Natural killer cell treated with Interleukin-12 subunit alpha and Interleukin-12 subunit beta and Interleukin-15 and Interleukin-18, amount 100 ng/mL, for 72 hours (primary cell): ENCODE results near the gene CTSA. TPM values are rescaled to one million over a fixed set of nuclear protein-coding genes. Genes with fewer than 3 reads are reported as not detected.

Experiments used
- ATAC-seq, 2 donors: fragments of 150-1000 bp; cut with Tn5 transposase in 1 of 2; sonication (Bioruptor Pico), chemical (Tn5 transposase) in 1 of 2; 2 replicates each; pipeline ENCODE4 v1.10.0; 2021
- DNase-seq: peaks from one replicate; pipeline ENCODE4 v3.0.0; 2022; ENCODE audit warnings: low spot score
- H3K27ac Mint-ChIP-seq, 2 donors: 1 replicate in 1 of 2; 2 replicates in 1 of 2; pipeline ENCODE4 v1.8.0; 2022; ENCODE audit warnings: mixed read lengths in 2 of 2, mild to moderate bottlenecking in 1 of 2, moderate library complexity in 1 of 2
- H3K27me3 Mint-ChIP-seq, 2 donors: 1 replicate in 1 of 2; 2 replicates in 1 of 2; pipeline ENCODE4 v1.8.0; 2022; ENCODE audit warnings: mixed read lengths in 2 of 2
- H3K36me3 Mint-ChIP-seq: one replicate; pipeline ENCODE4 v1.8.0; 2022; ENCODE audit warnings: mixed read lengths
- H3K4me1 Mint-ChIP-seq, 2 donors: 1 replicate in 1 of 2; 2 replicates in 1 of 2; pipeline ENCODE4 v1.8.0; 2022; ENCODE audit warnings: low read depth in 2 of 2, mixed read lengths in 2 of 2, mild to moderate bottlenecking in 1 of 2
- H3K4me3 Mint-ChIP-seq: one replicate; pipeline ENCODE4 v1.8.0; 2022; ENCODE audit warnings: mixed read lengths
- H3K9me3 Mint-ChIP-seq: 2 replicates; pipeline ENCODE4 v1.8.0; 2022; ENCODE audit warnings: mixed read lengths
- total RNA-seq, 2 donors: library from RNA; stranded (reverse); gene quantifications; one replicate each; pipeline ENCODE4 v1.2.3, GENCODE V29; 2022

CTSA gene
- total RNA-seq, 2 donors from 2014 or later: 42.2 to 55.6 TPM

DNA sequence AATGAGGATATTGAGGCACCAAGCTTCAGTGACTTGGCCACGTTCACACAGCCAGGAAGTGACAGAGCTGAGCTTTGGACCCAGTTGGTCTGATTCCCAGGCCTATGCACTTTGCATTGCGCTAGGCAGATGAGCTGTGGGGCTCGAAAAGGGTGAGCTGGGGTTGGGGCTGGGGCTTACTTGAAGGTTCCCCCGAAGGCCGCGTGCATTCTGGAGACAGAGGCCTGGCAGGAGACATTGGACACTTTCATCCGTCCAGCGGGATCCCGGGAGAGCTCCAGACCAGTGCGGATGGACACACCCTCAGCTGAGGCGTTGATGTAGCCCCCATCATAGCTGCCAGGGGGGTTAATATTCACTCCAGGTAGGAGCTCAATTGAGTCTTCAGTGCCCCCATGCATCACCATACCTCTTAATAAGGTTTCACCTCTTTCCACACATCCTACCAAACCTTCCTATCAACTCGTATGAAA is 18.2 kb downstream of the CTSA start:
- H3K4me1 Mint-ChIP-seq: peaks cover 8 to 25% of the 10 kb centered on the region in 2 donors
- no peak for ATAC-seq
- H3K9me3 Mint-ChIP-seq: peaks cover 2% of the 10 kb centered on the region
- no peaks in the 10 kb centered on the region for H3K36me3 Mint-ChIP-seq
- no peak overlapping the region for H3K27ac Mint-ChIP-seq
- peaks cover 0 to 2% of the 10 kb centered on the region in 2 donors for H3K27me3 Mint-ChIP-seq
- no peak overlapping the region for H3K4me3 Mint-ChIP-seq
- no peak for DNase-seq

DNA sequence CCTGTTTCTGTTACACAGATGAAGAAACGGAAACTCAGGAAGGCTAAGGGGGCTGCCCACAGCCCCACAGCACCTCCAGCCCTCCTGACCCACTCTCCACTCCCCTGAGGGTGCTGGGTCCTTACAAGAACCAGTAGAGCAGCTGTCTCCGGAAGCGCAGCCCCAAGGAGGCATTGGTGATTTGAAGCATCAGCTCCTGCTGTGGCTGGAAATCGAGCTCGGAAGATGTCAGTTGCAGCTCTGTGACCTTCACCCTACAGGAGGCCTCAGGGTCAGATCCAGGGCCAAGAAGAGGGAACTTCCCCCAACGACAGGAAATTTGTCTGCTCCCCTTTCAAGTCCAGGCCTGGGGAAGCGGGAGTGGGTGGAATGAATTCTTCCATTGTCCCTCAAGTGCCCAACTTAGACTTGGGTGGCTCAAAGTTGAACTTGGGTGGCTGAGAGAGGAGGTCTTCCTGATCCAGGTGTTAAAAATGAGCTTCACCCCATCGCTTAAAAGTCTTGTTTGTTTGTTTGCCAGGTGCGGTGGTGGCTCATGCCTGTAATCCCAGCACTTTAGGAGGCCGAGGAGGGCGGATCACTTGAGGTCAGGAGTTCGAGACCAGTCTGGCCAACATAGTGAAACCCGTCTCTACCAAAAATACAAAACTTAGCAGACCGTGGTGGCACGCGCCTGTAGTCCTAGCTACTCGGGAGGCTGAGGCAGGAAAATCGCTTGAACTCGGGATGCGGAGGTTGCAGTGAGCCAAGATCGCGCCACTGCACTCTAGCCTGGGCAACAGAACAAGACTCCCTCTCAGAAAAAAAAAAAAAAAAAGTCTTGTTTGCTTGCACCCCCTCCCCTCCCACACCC is 18.9 kb downstream of the CTSA start:
- no peak for ATAC-seq
- Mint-ChIP-seq H3K27me3 (peaks cover 2 to 5% of the 10 kb centered on the region in 2 donors), H3K4me3 (peak overlapping the region; percentile 68), H3K4me1 (peaks cover 8 to 25% of the 10 kb centered on the region in 2 donors), H3K9me3 (peaks cover 2% of the 10 kb centered on the region), H3K27ac (peak overlapping the region; percentile 54 to 78), H3K36me3 (no peaks in the 10 kb centered on the region)
- DNase-seq: no peak

DNA sequence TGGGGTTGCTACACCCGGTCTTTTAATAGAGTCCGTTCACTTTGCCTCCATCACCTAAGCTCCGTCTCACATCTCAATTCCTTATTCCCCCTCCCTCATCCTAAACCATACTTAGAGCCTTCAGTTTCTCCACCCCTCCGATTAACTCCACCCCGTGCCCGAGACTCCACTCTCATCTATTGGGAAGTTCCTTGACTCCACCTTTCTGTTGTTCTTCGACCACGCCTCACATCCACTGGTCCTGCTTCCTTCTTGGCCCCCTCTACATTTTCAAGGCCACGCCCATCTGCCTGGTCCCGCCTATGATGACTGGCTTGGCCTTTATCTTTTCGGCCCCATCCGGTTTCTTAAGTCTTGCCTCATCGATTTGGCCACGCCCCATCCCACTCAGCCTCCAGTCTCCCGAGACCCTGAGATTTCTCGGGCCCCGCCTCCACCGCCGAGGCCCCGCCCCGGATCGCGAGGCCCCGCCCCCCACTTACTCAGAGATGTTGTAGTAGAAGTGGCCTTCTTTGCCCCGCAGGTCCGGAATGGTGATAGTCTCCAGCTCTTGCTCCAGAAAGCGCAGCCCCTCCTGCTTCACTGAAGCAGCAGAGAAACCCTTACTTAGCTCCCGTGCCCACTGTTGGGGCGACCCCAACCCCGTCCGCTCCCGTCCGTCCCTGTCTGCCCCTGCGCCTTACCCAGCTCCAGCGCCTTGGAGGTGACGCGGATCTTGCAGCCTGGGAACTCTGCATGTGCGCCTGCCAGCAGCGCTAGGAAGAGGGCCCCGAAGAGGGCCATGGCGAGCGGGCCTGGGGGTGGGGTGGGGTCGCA is 19.7 kb downstream of the CTSA start:
- peak; percentile 97 to 98 for ATAC-seq
- peak overlapping the region; percentile 54 to 78 for H3K27ac Mint-ChIP-seq
- H3K9me3 Mint-ChIP-seq: peaks cover 2% of the 10 kb centered on the region
- H3K4me1 Mint-ChIP-seq: peaks cover 8 to 25% of the 10 kb centered on the region in 2 donors
- DNase-seq: peak; percentile 97
- peak overlapping the region; percentile 68 for H3K4me3 Mint-ChIP-seq
- peaks cover 2 to 7% of the 10 kb centered on the region in 2 donors for H3K27me3 Mint-ChIP-seq
- H3K36me3 Mint-ChIP-seq: no peaks in the 10 kb centered on the region

DNA sequence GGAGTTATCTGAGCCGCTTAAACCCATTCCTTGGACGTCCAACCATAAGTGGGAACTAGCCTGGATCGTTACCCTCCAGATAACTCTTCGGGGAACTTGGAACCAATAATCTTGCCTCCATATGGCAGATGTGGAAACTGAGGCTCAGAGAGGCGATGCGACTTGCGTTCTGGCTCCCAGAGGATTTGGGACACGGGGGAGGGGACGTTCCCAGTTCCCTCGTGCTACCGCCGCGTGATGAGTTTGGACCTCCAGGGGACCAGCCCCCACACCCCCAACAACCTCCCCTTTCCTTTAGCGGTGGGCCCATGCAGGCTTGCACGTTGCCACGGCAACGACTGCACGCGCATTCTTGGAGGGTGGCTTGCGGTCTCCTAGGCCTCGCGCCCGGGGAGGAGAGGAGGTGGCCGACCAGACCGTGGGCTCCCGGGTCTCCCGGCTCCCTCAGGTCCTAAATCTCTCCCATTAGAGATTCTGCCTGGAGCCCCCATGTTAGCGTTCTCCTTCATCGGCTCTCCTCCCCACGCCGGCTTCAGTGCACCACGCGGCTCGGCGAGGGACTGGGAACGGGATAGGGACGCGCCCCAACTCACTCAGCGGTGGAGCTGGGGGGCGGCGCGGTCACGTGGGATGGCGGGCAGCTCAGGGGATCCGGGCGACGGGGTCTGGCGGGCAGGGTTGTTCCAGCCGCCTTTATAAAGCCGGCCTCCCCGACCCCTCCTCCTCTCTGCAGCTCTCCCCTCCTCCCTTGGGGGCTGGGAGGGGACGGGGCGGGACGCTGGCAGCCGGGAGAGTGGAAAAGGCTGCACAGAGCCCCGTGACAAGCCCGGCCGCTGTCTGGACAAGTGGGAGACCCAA is 20.6 kb downstream of the CTSA start, which contains the start of gene PLTP:
TSS of gene PLTP (minus strand) at position 670 of the 858 bp plus-strand sequence. CDS start 703 bp downstream, outside the sequence.
- H3K36me3 Mint-ChIP-seq: no peaks in the 10 kb centered on the region
- ATAC-seq: no peak

DNA sequence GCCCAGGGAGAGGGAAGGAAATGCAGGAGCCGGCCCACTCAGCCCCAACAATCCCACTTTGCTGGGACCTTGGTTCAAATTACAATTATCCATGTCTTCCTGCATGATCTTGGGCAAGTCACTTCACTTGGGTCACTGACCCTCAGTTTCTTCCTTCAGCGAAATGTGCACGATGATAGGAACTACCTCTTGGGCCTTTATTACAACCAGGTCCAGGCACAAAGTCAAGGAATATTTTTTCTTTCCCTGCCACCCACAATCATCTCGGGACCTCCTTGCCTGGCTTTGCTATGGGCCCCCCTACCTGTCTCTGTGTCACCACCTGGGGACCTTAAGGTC is 21.2 kb downstream of the CTSA start:
- H3K4me3 Mint-ChIP-seq: peak overlapping the region; percentile 68

More for the DNA sequence above, 20.6 kb downstream of the CTSA start, which contains the start of gene PLTP:
- Mint-ChIP-seq H3K27me3 (peaks cover 6 to 12% of the 10 kb centered on the region in 2 donors), H3K4me1 (peaks cover 8 to 25% of the 10 kb centered on the region in 2 donors), H3K4me3 (peak within 1 kb of the TSS; percentile 68), H3K27ac (peak within 1 kb of the TSS; percentile 54 to 78), H3K9me3 (peaks cover 2% of the 10 kb centered on the region)
- DNase-seq: no peak

DNA sequence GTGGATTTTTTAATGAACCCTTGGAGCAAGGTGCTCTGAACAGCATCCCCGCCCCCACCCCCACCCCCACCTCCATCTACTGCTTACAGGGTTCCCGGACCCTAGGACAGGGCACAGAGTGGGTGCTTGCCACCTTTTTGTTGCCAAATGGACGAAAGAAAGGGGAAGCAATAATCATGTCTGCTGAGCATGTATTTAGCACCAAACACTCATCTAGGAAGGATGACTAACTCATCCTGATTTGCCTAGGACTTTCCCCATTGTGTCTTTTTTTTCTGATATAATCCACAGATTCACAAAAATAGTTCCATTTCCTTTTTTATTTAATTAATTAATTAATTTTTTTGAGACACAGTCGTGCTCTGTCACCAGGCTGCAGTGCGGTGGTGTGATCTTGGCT is 22.0 kb downstream of the CTSA start:
- DNase-seq: no peak
- H3K36me3 Mint-ChIP-seq: no peaks in the 10 kb centered on the region
- peaks cover 9 to 12% of the 10 kb centered on the region in 2 donors for H3K27me3 Mint-ChIP-seq
- no peak overlapping the region for H3K4me3 Mint-ChIP-seq
- H3K27ac Mint-ChIP-seq: no peak overlapping the region
- H3K4me1 Mint-ChIP-seq: peaks cover 8 to 22% of the 10 kb centered on the region in 2 donors
- H3K9me3 Mint-ChIP-seq: peaks cover 2% of the 10 kb centered on the region
- ATAC-seq: no peak

More for the DNA sequence above, 21.2 kb downstream of the CTSA start:
- DNase-seq (no peak), ATAC-seq (no peak)
- Mint-ChIP-seq H3K27me3 (peaks cover 6 to 12% of the 10 kb centered on the region in 2 donors), H3K36me3 (no peaks in the 10 kb centered on the region), H3K4me1 (peaks cover 8 to 25% of the 10 kb centered on the region in 2 donors), H3K9me3 (peaks cover 2% of the 10 kb centered on the region), H3K27ac (no peak overlapping the region)

DNA sequence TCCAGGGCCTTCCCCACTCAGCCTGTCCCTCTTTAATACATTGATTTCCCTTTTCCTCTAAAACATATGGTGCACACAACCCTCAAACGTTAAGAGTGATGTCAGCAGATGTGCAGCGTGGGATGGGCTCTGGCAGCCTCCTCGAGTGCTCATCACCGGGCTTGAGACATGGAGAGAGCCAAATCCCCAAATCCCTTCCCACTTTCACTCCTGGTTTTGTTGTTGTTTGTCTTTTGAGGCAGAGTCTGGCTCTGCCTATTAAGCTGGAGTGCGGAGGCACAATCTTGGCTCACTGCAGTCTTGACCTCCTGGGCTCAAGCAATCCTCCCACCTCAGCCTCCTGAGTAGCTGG is 26.6 kb downstream of the CTSA start:
- H3K36me3 Mint-ChIP-seq: no peaks in the 10 kb centered on the region
- ATAC-seq (no peak), DNase-seq (no peak)
- H3K4me1 Mint-ChIP-seq: no peaks in the 10 kb centered on the region
- H3K27me3 Mint-ChIP-seq: peaks cover 20 to 21% of the 10 kb centered on the region in 2 donors
- H3K9me3 Mint-ChIP-seq: no peaks in the 10 kb centered on the region
- no peak overlapping the region for H3K4me3 Mint-ChIP-seq
- no peak overlapping the region for H3K27ac Mint-ChIP-seq

DNA sequence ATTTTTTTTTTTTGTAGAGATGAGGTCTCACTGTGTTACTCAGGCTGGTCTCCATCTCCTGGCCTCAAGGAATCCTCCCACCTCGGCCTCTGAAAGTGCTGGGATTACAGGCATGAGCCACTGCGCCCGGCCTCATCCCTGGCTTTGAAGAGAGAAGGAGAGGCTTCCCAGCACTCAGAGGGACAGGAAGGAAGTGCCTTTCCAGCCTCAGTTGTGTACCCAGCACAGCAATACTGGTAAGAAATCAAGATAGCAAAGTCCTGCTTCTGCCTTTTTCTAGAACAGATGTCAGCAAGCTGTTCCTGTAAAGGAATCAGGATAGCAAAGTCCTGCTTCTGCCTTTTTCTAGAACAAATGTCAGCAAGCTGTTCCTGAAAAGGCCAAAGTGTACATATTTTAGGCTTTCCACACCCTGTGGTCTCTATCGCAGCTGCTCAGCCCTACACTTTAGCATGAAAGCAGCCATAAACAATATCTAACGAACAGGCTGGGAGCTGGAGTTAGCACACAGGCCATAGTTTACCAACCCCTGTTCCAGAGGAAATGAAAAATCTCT is 27.1 kb downstream of the CTSA start:
- Mint-ChIP-seq H3K9me3 (no peaks in the 10 kb centered on the region), H3K4me3 (no peak overlapping the region), H3K27me3 (peaks cover 20 to 21% of the 10 kb centered on the region in 2 donors), H3K27ac (no peak overlapping the region), H3K36me3 (no peaks in the 10 kb centered on the region), H3K4me1 (no peaks in the 10 kb centered on the region)
- ATAC-seq (no peak), DNase-seq (no peak)

DNA sequence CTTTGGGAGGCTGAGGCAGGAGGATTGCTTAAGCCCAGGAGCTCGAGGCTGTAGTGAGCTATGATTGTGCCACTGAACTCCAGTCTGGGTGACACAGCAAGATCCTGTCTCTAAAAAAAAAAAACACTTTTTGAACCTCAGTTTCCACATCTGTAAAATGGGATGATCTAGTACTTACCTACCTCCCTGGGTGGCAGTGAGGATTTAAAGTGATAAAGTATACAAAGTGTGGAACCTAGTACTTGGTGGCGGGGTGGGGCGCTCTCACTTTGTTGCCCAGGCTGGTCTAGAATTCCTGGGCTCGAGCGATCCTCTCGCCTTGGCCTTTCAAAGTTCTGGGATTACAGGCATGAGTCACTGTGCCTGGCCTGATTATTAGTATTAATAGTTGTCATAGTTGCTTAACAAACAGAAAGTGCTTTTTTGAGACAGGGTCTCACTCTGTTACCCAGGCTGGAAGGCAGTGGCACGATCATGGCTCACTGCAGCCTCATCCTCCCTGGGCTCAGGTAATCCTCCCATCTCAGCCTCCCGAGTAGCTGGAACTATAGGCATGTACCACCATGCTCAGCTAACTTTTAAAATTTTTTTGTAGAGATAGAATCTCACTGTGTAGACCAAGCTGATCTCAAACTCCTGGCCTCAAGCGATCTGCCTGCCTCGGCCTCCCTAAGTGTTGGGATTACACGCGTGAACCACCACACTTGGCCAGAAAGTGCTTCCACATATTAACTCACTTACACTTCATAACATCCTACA is 27.8 kb downstream of the CTSA start:
- no peak for ATAC-seq
- no peak for DNase-seq
- peaks cover 20 to 21% of the 10 kb centered on the region in 2 donors for H3K27me3 Mint-ChIP-seq
- H3K9me3 Mint-ChIP-seq: no peaks in the 10 kb centered on the region
- H3K4me1 Mint-ChIP-seq: no peaks in the 10 kb centered on the region
- H3K4me3 Mint-ChIP-seq: no peak overlapping the region
- H3K36me3 Mint-ChIP-seq: no peaks in the 10 kb centered on the region
- no peak overlapping the region for H3K27ac Mint-ChIP-seq

DNA sequence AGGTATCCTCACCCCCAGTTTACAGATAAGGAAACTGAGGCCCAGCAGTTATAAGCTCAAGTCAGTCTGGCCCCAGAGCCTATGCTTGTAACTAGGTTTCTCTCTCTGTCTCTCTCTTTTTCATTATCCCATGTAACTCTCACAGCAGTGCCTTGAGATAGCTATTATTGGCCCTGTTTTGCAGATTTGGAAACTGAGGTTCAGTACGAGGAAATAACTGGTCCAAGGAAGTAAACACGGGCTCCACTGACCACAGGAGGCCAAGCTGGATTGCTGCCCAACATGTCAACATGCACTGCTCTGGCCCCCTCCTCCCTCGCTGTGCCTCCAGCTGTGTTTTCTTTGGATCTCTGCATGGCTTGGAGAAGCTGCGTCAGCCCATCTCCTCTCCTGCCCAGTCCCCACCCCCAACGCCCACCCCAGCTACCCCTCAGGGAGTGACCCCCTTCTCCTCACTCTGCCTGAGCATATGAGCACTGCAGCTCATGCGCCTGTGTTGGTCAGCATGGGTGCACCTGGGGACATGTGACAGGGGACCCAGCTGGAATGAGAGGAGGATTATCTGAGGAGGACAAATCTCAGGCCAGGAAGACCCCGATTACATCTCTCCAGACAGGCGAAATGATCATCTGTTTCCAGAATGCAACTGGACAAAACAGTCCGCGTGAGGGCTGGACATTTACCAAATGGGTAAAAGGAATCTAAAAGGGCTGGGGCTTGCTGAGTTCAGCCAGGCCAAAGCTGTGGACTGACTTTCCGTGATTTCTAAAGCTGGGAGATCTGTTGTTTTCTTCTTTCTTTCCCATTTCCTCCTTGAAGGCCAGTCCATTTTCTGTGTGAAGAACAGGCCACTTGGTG is 28.6 kb downstream of the CTSA start:
- H3K36me3 Mint-ChIP-seq: no peaks in the 10 kb centered on the region
- H3K4me3 Mint-ChIP-seq: no peak overlapping the region
- H3K4me1 Mint-ChIP-seq: no peaks in the 10 kb centered on the region
- no peaks in the 10 kb centered on the region for H3K9me3 Mint-ChIP-seq
- DNase-seq (no peak), ATAC-seq (no peak)
- no peak overlapping the region for H3K27ac Mint-ChIP-seq
- H3K27me3 Mint-ChIP-seq: peaks cover 16 to 20% of the 10 kb centered on the region in 2 donors

DNA sequence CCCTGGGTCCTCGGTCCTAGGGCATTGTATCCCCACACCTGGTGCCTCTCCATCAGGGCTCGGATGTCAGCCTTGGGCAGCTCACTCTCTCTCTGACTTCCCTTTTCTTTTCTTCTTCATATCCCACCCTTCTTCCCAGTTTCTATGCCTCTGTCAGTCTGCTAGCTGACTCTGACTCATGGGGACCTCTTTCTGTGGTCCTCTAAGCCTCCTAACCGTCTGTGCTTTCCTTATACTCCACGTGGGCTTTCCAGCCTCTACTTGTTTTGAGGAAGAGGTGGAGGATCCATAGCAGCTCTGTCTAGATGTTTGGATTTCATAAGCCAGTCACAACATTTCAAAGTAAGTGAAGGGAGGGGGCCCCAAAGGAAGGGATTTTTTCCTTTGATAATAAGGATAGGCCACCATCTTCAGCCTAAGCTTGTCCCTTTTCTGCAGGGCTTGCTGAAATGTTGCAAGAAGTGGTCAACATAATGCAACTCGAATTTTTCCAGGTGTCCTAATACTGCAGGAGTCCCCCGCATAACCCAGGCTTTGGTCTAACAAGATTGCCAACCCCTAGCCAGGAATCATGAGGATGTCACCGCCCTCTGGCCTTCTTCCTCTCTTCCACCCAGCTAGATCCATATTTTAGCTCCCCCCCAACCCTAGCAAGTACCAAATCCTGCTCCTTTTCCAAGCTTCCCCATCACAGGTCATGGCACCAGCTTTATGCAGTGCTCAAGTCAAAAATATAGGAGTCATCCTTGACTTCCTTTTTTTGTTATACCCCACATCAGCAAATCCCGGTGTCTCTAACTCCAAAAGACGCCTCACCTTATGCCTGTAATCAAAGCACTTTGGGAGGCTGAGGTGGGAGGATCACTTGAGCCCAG is 29.6 kb downstream of the CTSA start:
- no peak overlapping the region for H3K27ac Mint-ChIP-seq
- H3K36me3 Mint-ChIP-seq: no peaks in the 10 kb centered on the region
- H3K9me3 Mint-ChIP-seq: no peaks in the 10 kb centered on the region
- no peaks in the 10 kb centered on the region for H3K4me1 Mint-ChIP-seq
- H3K27me3 Mint-ChIP-seq: peaks cover 16 to 20% of the 10 kb centered on the region in 2 donors
- ATAC-seq (no peak), DNase-seq (no peak)
- no peak overlapping the region for H3K4me3 Mint-ChIP-seq
